H1 (cell line): ENCODE measurements around the gene SKIC3. TPM values are rescaled to one million over a fixed set of nuclear protein-coding genes. Genes with fewer than 3 reads are reported as not detected.

ENCODE experiments used
- CTCF ChIA-PET: fragments of 300-600 bp; sonication (Branson Sonifier 250); formaldehyde crosslinking; loops from one replicate; lab custom pipeline; 2021; ENCODE audit not compliant: partially characterized antibody; lab: Charles Lee
- POLR2A ChIA-PET: fragments of 300-600 bp; sonication (Branson Sonifier 250); formaldehyde crosslinking; loops from one replicate; lab custom pipeline; 2021; ENCODE audit warnings: inconsistent platforms; ENCODE audit not compliant: partially characterized antibody; lab: Charles Lee
- DNase-seq, 2 experiments: peaks; one replicate each; pipeline versions ENCODE4 v3.0.0 to v3.0.0-alpha.2; 2010 to 2022; ENCODE audit warnings: low spot score in 2 of 2, low read depth in 1 of 2, mixed read lengths in 1 of 2
- FAIRE-seq: peaks from 2 replicates; lab custom pipeline; 2011; peaks lifted over from hg19 to GRCh38; lab: Jason Lieb, UNC
- H2AFZ ChIP-seq: 2 replicates; pipeline ENCODE4 v1.8.1; 2012; ENCODE audit warnings: low read length, inconsistent platforms
- H2AK5ac ChIP-seq: 2 replicates; pipeline ENCODE4 v1.6.1; 2013; ENCODE audit warnings: low read depth, low read length
- H2BK120ac ChIP-seq: replicated peaks from 2 replicates; pipeline ENCODE3; 2013; ENCODE audit warnings: low read depth, low read length, inconsistent platforms
- H2BK12ac ChIP-seq: 2 replicates; pipeline ENCODE4 v1.6.1; 2013; ENCODE audit warnings: low read depth, low read length
- H2BK15ac ChIP-seq: 2 replicates; pipeline ENCODE4 v1.6.1; 2013; ENCODE audit warnings: low read length
- H2BK20ac ChIP-seq: 2 replicates; pipeline ENCODE4 v1.6.1; 2013; ENCODE audit warnings: low read length
- H2BK5ac ChIP-seq: 2 replicates; pipeline ENCODE4 v1.6.1; 2013; ENCODE audit warnings: low read depth, low read length
- H3K14ac ChIP-seq: 2 replicates; pipeline ENCODE4 v1.6.1; 2013; ENCODE audit warnings: inconsistent platforms; ENCODE audit not compliant: insufficient read length
- H3K18ac ChIP-seq: 2 replicates; pipeline ENCODE4 v1.6.1; 2013; ENCODE audit warnings: low read length; ENCODE audit errors: extremely low read depth
- H3K23ac ChIP-seq: 2 replicates; pipeline ENCODE4 v1.6.1; 2013; ENCODE audit warnings: inconsistent platforms; ENCODE audit not compliant: insufficient read length
- H3K23me2 ChIP-seq: 2 replicates; pipeline ENCODE4 v1.6.1; 2013; ENCODE audit warnings: low read depth, low read length
- H3K27ac ChIP-seq: 2 replicates; pipeline ENCODE4 v1.6.1; 2011; ENCODE audit warnings: low read depth, low read length, inconsistent platforms
- H3K27me3 ChIP-seq, 4 experiments: replicated peaks in 1 of 4; 1 replicate in 1 of 4; 2 replicates in 3 of 4; pipeline versions ENCODE4 v1.6.1 to v1.8.1; 2011 to 2013; ENCODE audit warnings: low read length in 3 of 4, mild to moderate bottlenecking in 3 of 4, inconsistent platforms in 2 of 4, mixed read lengths in 2 of 4, moderate library complexity in 1 of 4; ENCODE audit not compliant: control insufficient read depth in 3 of 4, insufficient read depth in 3 of 4; ENCODE audit errors: extremely low read depth in 1 of 4
- H3K36me3 ChIP-seq, 4 experiments: 2 replicates each; pipeline versions ENCODE4 v1.6.1 to v1.8.1; 2011 to 2013; ENCODE audit warnings: mild to moderate bottlenecking in 4 of 4, low read length in 3 of 4, moderate library complexity in 2 of 4, control low read depth in 1 of 4, inconsistent platforms in 1 of 4; ENCODE audit not compliant: insufficient read depth in 4 of 4, control insufficient read depth in 2 of 4
- H3K4ac ChIP-seq: replicated peaks from 2 replicates; pipeline ENCODE3; 2013; ENCODE audit warnings: low read length, low read depth, mixed read lengths, inconsistent platforms; ENCODE audit not compliant: insufficient read length
- H3K4me1 ChIP-seq, 4 experiments: replicated peaks in 1 of 4; 1 replicate in 1 of 4; 2 replicates in 3 of 4; pipeline versions ENCODE4 v1.6.1 to v1.8.1; 2011 to 2013; ENCODE audit warnings: low read length in 3 of 4, inconsistent platforms in 2 of 4, mixed read lengths in 1 of 4; ENCODE audit not compliant: insufficient read depth in 4 of 4, control insufficient read depth in 3 of 4
- H3K4me2 ChIP-seq, 2 experiments: 2 replicates each; pipeline versions ENCODE4 v1.6.1 to v1.8.1; 2011 to 2013; ENCODE audit warnings: low read depth in 2 of 2, low read length in 2 of 2, control low read depth in 1 of 2, inconsistent platforms in 1 of 2, mild to moderate bottlenecking in 1 of 2; ENCODE audit not compliant: insufficient read depth in 1 of 2
- H3K4me3 ChIP-seq, 4 experiments: fragments of 200-600, 300-600 bp in 1 of 4; sonication (generic), shearing (Covaris generic), sonication (Bioruptor Twin) in 1 of 4; 2 replicates each; pipeline versions ENCODE4 v1.5.1 to v1.8.1; 2011 to 2016; ENCODE audit warnings: low read length in 4 of 4, low read depth in 3 of 4, control low read depth in 2 of 4, inconsistent platforms in 2 of 4, mild to moderate bottlenecking in 2 of 4, mixed read lengths in 1 of 4, moderate library complexity in 1 of 4; ENCODE audit not compliant: insufficient read depth in 2 of 4; ENCODE audit errors: extremely low read depth in 1 of 4
- H3K56ac ChIP-seq: replicated peaks from 2 replicates; pipeline ENCODE3; 2013; ENCODE audit warnings: low read depth, mild to moderate bottlenecking, mixed read lengths, low read length, inconsistent platforms; ENCODE audit not compliant: insufficient read length
- H3K79me1 ChIP-seq: 2 replicates; pipeline ENCODE4 v1.6.1; 2013; ENCODE audit warnings: low read depth, low read length, control low read depth
- H3K79me2 ChIP-seq, 2 experiments: 2 replicates each; pipeline versions ENCODE4 v1.6.1 to v1.8.1; 2012 to 2013; ENCODE audit warnings: low read length in 2 of 2, mild to moderate bottlenecking in 2 of 2, inconsistent platforms in 1 of 2; ENCODE audit not compliant: insufficient read depth in 2 of 2, control insufficient read depth in 1 of 2
- H3K9ac ChIP-seq, 4 experiments: replicated peaks in 1 of 4; 1 replicate in 1 of 4; 2 replicates in 3 of 4; pipeline versions ENCODE4 v1.6.1 to v1.8.1; 2011 to 2013; ENCODE audit warnings: low read depth in 3 of 4, low read length in 3 of 4, control low read depth in 2 of 4, mild to moderate bottlenecking in 2 of 4, moderate library complexity in 2 of 4, inconsistent platforms in 1 of 4; ENCODE audit errors: extremely low read depth in 1 of 4
- H3K9me3 ChIP-seq, 2 experiments: 2 replicates each; pipeline versions ENCODE4 v1.6.1 to v1.8.1; 2012 to 2013; ENCODE audit warnings: mild to moderate bottlenecking in 2 of 2, moderate library complexity in 2 of 2, control low read depth in 1 of 2, inconsistent platforms in 1 of 2, low read depth in 1 of 2, low read length in 1 of 2, mixed read lengths in 1 of 2; ENCODE audit not compliant: insufficient read depth in 2 of 2
- H4K20me1 ChIP-seq, 2 experiments: replicated peaks in 1 of 2; 2 replicates each; pipeline versions ENCODE3 to v1.8.1; 2011 to 2013; ENCODE audit warnings: inconsistent platforms in 2 of 2, low read length in 2 of 2, mild to moderate bottlenecking in 1 of 2; ENCODE audit not compliant: insufficient read depth in 2 of 2, control insufficient read depth in 1 of 2
- H4K5ac ChIP-seq: 2 replicates; pipeline ENCODE4 v1.6.1; 2013; ENCODE audit warnings: low read length, low read depth, mixed read lengths, inconsistent platforms; ENCODE audit not compliant: insufficient read length
- H4K8ac ChIP-seq: 2 replicates; pipeline ENCODE4 v1.8.0; 2013; ENCODE audit warnings: mild to moderate bottlenecking, moderate library complexity, low read length, inconsistent platforms; ENCODE audit not compliant: insufficient read depth; ENCODE audit errors: extremely low read depth
- H4K91ac ChIP-seq: replicated peaks from 2 replicates; pipeline ENCODE3; 2013; ENCODE audit warnings: low read length, mixed read lengths, inconsistent platforms; ENCODE audit not compliant: insufficient read length
- BCL11A ChIP-seq, 2 experiments: IDR thresholded peaks; one replicate each; pipeline ENCODE4 v1.6.1; 2011; ENCODE audit warnings: low read depth in 2 of 2, low read length in 2 of 2, mild to moderate bottlenecking in 2 of 2
- CBX5 ChIP-seq: fragments of 300-800, 300-1000 bp; sonication (generic); IDR thresholded peaks from 2 replicates; pipeline ENCODE4 v1.7.1; 2016; ENCODE audit warnings: antibody characterized with exemption, low read length, low read depth
- EGR1 ChIP-seq: IDR thresholded peaks from 2 replicates; pipeline ENCODE4 v1.6.1; 2011; ENCODE audit warnings: low read depth, low read length, borderline replicate concordance
- POLR2A ChIP-seq, 2 experiments: IDR thresholded peaks; 1 replicate in 1 of 2; 2 replicates in 1 of 2; pipeline ENCODE4 v1.6.1; 2011; ENCODE audit warnings: low read depth in 2 of 2, low read length in 2 of 2, mild to moderate bottlenecking in 2 of 2; ENCODE audit errors: control extremely low read depth in 1 of 2
- RXRA ChIP-seq: IDR thresholded peaks from 2 replicates; pipeline ENCODE4 v1.6.1; 2011; ENCODE audit warnings: low read depth, mild to moderate bottlenecking, low read length, moderate library complexity; ENCODE audit not compliant: insufficient read depth
- SIX5 ChIP-seq: IDR thresholded peaks from 2 replicates; pipeline ENCODE4 v1.6.1; 2011; ENCODE audit warnings: mild to moderate bottlenecking, low read depth, low read length
- TEAD4 ChIP-seq: IDR thresholded peaks from 2 replicates; pipeline ENCODE4 v1.6.1; 2012; ENCODE audit warnings: low read depth, low read length, inconsistent platforms, mixed read lengths
- WGBS, 2 experiments: shearing (Covaris generic) in 1 of 2; methylation state at CpG; one replicate each; pipeline versions ENCODE4 v1.1.6 to v1.1.7; 2013 to 2015; ENCODE audit warnings: low lambda C conversion rate in 2 of 2, mixed read lengths in 2 of 2, inconsistent platforms in 1 of 2, low coverage in 1 of 2, missing lambda C conversion rate in 1 of 2; ENCODE audit not compliant: insufficient replicate concordance in 2 of 2, insufficient coverage in 1 of 2, insufficient read length in 1 of 2; ENCODE audit errors: extremely low coverage in 1 of 2, missing lambda C conversion rate in 1 of 2; 5-methylcytosine and 5-hydroxymethylcytosine counted together
- long read RNA-seq, 2 experiments: library from RNA in 1 of 2; library from capped mRNA in 1 of 2; stranded (forward); transcript quantifications; one replicate each; pipeline ENCODE4 v2.0.0, GENCODE V29; 2021; ENCODE audit warnings: inconsistent platforms in 1 of 2
- polyA minus RNA-seq, 3 experiments: library from RNA; depleted of rRNA, polyadenylated mRNA; stranded (reverse); fragments of >200 nt; gene quantifications; 1 replicate in 2 of 3; 2 replicates in 1 of 3; pipeline ENCODE4 v1.2.3, GENCODE V29; 2011
- polyA plus RNA-seq, 7 experiments: library from polyadenylated mRNA; depleted of rRNA in 3 of 7; stranded (reverse) in 5 of 7; unstranded in 2 of 7; fragments of >200 nt in 5 of 7; fragments of 200-250 nt in 2 of 7; gene quantifications; 1 replicate in 5 of 7; 2 replicates in 1 of 7; 4 replicates in 1 of 7; pipeline versions ENCODE4 v1.2.1 to v1.2.3, GENCODE V29; 2011 to 2013; ENCODE audit warnings: missing spikeins in 2 of 7, mixed read lengths in 2 of 7
- total RNA-seq: library from RNA; stranded (reverse); fragmentation: NEBNext Ultra II Directional; extraction: Animal tissue kit (Norgen Biotek cat#: 25700); gene quantifications from 2 replicates; pipeline ENCODE4 v1.2.1, GENCODE V29; 2021
- TF ChIP-seq, protein P1 (sequence below): IDR thresholded peaks from 2 replicates; pipeline ENCODE4 v1.6.1; 2012; ENCODE audit warnings: inconsistent platforms

The SKIC3 gene
- total RNA-seq (46.5 and 53.7 TPM in 2 replicates), polyA plus RNA-seq (2011; rRNA removed) (8.1 and 13.7 TPM in 2 replicates), polyA minus RNA-seq (2011; rRNA and poly(A)+ RNA removed) (50.8 and 89.3 TPM in 2 replicates)
- 21.4 TPM for polyA plus RNA-seq (2011; cell fraction: cytosol; rRNA removed)
- polyA plus RNA-seq (2011; cell fraction: nucleus; rRNA removed), result 16.6 TPM
- polyA plus RNA-seq (2012, experiment 1 of 2), result 19.0 to 35.0 TPM (median 24.2 TPM) in 4 replicates
- 1.8 TPM for polyA plus RNA-seq (2012, experiment 2 of 2)
- polyA plus RNA-seq (2013, experiment 1 of 2), result 38.0 TPM
- polyA plus RNA-seq (2013, experiment 2 of 2), result 37.6 TPM
- 19.7 TPM for polyA minus RNA-seq (2011; cell fraction: cytosol; rRNA and poly(A)+ RNA removed)
- polyA minus RNA-seq (2011; cell fraction: nucleus; rRNA and poly(A)+ RNA removed), result 132 TPM
- long read RNA-seq, experiment 1, full-length matches to known transcripts, result 1 of 59 reads
- long read RNA-seq, experiment 1, partial matches to known transcripts, result 41 of 59 reads
- long read RNA-seq, experiment 1, other reads (novel, unspliced or antisense), result 17 of 59 reads
- long read RNA-seq, experiment 2, partial matches to known transcripts, result 9 of 9 reads
- long read RNA-seq, experiment 2, other reads (novel, unspliced or antisense), result 0 of 9 reads

DNA sequence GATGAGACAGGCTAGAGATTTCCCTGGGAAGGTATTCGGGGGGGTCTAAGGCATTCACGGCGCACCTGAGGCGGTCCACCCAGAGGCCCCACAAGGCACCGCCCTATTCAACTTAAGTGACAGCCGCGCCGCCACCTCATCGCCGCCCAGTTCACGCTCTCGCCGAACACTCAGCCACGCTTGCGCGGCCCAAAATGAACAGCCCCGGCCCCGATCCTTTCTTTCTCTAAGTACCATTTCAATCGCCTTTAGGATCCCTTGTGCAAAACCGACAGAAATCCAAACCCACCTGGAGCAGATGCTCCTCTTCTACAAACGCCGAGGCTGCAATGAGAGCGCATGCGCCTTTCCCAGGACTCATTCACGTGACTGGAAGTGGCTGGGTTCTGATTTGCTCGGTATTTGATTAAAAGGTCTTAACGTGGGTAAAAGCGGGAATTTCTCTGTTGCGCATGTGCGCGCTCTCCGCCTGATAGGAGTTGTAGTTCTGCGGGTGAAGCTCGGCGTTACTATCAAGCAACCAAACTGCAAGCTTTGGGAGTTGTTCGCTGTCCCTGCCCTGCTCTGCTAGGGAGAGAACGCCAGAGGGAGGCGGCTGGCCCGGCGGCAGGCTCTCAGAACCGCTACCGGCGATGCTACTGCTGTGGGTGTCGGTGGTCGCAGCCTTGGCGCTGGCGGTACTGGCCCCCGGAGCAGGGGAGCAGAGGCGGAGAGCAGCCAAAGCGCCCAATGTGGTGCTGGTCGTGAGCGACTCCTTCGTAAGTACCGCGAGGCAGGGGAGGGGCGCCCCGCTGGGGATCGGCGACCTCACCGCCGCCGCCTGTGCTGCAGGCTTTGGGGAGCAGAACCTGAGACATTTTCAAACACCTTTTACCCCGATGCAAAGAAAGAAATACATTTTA is at the start of gene SKIC3, which contains the start of gene ARSK:
Gene SKIC3 (minus strand): TSS at position 331 of the 902 bp plus-strand sequence. CDS start 7,827 bp downstream, outside the sequence.
Gene ARSK (plus strand): TSS at position 455 of the 902 bp plus-strand sequence. CDS start 178 bp downstream, at position 633.
- Histone ChIP-seq H2BK5ac (peak within 1 kb of the TSS; percentile 36; the same call in 1 of the 2 replicates), H4K91ac (no peak within 1 kb of the TSS), H3K27me3 (no peaks in the 10 kb centered on the region), H3K36me3 (peaks cover 0 to 6% (median 0%) of the 10 kb centered on the region in 4 experiments; a peak in 1 of 8 replicates), H2AFZ (peak within 1 kb of the TSS; percentile 75), H3K79me2 (peaks cover 0 to 54% of the 10 kb centered on the region in 2 experiments; a peak in 3 of 4 replicates), H3K18ac (peak within 1 kb of the TSS; percentile 55; the same call in 1 of the 2 replicates), H2BK120ac (no peak within 1 kb of the TSS), H4K8ac (peak within 1 kb of the TSS; percentile 91), H3K23ac (no peak within 1 kb of the TSS), H2BK12ac (no peak within 1 kb of the TSS), H3K23me2 (peaks cover 3% of the 10 kb centered on the region; the same call in 1 of the 2 replicates), H4K5ac (peak within 1 kb of the TSS; percentile 95), H2BK20ac (no peak within 1 kb of the TSS), H3K14ac (no peak within 1 kb of the TSS), H4K20me1 (no peaks in the 10 kb centered on the region), H3K9me3 (no peaks in the 10 kb centered on the region), H3K4me2 (peak within 1 kb of the TSS; percentile 64 to 81), H2AK5ac (no peak within 1 kb of the TSS), H3K27ac (peak within 1 kb of the TSS; percentile 73; the same call in 1 of the 2 replicates), H3K4me3 (peak within 1 kb of the TSS; percentile 70 to 81 (median 76)), H3K56ac (peak within 1 kb of the TSS; percentile 75), H3K9ac (peak within 1 kb of the TSS; percentile 53 to 78 (median 70); a peak in 6 of 7 replicates), H3K4me1 (no peaks in the 10 kb centered on the region; a peak in 1 of 7 replicates), H3K79me1 (peaks cover 2% of the 10 kb centered on the region; the same call in 1 of the 2 replicates), H2BK15ac (no peak within 1 kb of the TSS), H3K4ac (no peak within 1 kb of the TSS)
- FAIRE-seq (peak; percentile 65), DNase-seq (peak; percentile 88 to 91)
- POLR2A ChIA-PET, result interaction anchor here (0.5 to 1.0 kb wide), 5 partner anchors 13 to 774 kb away, joined by 3 to 5 read pairs (median 4); partner anchors contain the start of gene RFESD
- CTCF ChIA-PET, result no interaction called here
- 2% methylated on average over 63 of the region's 63 CpGs; no CpG with 5 or more reads in 1 of the 2 experiments for WGBS, 2 experiments
- TF ChIP-seq RXRA, result no peak
- peak; percentile 61 for TF ChIP-seq SIX5
- TF ChIP-seq EGR1, result no peak
- no peak; the same call in 1 of the 2 replicates for TF ChIP-seq TEAD4
- TF ChIP-seq, protein P1, sequence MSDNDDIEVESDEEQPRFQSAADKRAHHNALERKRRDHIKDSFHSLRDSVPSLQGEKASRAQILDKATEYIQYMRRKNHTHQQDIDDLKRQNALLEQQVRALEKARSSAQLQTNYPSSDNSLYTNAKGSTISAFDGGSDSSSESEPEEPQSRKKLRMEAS, result peak; percentile 89
- TF ChIP-seq CBX5, result no peak
- TF ChIP-seq POLR2A (IDR thresholded peaks at IDR 0.05; ENCODE audit: control extremely low read depth in 1 of 2, low read depth in 2 of 2, low read length in 2 of 2), result peak; percentile 85 to 86
- no peak for TF ChIP-seq BCL11A (IDR thresholded peaks at IDR 0.05; ENCODE audit: low read depth in 2 of 2, low read length in 2 of 2)
